NCI-H2171 (cell line): ENCODE measurements around the gene COG2.
"Not testable (repeated sequence)": the region's sequence is repeated elsewhere in the genome, so short reads cannot be mapped to it uniquely, and the experiment has no call there.

Experiments
- DNase-seq: peaks from one replicate; lab custom pipeline; 2025; lab: John Stamatoyannopoulos, UW

COG2 gene

DNA sequence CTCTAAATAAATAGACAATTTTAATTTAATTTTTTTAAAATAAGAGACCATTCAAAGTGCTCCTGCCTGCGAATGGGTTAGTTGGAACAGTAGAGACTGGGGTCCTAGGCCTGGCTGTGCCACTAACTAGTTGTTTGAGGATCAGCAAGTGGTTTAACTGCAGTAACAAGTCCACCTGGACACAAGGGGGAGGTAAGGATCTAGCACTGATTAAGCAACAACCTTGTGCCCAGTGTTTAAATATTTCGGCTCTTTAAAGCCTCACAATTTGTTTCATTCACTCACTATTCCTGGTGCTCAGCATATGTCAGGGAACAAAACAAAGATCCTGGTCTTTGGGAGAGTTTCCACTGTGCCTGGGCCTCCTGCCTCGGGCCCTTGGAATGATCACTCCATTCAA is 73.2 kb downstream of the COG2 start:
- DNase-seq, result no peak

DNA sequence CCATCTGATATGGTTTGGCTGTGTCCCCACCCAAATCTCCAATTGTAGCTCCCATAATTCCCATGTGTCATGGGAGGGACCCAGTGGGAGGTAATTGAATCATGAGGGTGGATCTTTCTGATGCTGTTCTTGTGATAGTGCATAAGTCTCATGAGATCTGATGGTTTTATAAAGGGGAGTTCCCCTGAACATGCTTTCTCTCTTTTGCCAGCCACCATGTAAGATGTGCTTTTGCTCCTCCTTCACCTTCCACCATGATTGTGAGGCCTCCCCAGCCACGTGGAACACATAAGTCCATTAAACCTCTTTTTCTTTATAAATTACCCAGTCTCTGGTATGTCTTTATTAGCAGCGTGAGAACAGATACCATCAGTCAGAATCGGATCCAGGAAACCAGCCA is 74.2 kb downstream of the COG2 start:
- DNase-seq, result not testable (repeated sequence)

DNA sequence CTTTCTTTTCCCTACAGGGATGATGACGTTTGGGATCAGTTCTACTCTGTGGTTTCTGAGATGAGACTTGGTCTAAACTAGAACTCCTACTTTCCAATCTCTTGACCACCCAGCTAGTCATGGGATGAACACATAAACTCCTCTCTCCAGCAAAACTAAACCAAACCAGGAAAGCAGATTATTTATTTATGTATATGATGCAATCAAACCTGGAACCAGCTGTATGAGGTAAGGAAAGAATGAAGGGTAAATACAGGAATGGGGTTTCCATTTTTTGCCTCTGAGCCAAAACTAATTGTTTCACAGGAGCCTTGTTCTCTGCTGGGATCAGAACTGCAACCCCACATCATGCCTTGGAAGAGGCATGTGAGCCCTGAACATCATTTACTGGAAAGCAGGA is 75.0 kb downstream of the COG2 start:
- no peak for DNase-seq

DNA sequence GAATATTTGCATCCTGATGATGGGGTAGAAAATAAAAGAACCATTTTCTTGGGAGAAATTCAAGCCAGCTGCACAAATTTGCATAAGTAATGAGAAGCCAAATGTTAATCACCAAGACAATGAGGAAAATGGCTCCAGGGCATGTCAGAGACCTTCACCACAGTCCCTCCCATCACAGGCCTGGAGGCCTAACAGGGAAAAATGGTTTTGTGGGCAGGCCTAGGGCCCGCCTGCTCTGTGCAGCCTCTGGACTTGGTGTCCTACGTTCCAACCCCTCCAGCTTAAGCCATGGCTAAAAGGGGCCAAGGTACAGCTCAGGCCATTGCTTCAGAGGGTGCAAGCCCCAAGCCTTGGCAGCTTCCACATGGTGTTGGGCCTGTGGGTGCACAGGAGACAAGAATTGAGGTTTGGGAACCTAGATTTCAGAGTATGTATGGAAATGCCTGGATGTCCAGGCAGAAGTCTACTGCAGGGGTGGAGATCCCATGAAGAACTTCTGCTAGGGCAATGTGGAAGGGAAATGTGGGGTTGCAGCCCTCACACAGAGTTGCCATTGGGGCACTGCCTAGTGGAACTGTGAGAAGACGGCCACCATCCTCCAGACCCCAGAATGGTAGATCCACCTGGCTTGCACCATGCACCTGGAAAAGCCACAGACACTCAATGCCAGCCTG is 79.7 kb downstream of the COG2 start:
- not testable (repeated sequence) for DNase-seq

DNA sequence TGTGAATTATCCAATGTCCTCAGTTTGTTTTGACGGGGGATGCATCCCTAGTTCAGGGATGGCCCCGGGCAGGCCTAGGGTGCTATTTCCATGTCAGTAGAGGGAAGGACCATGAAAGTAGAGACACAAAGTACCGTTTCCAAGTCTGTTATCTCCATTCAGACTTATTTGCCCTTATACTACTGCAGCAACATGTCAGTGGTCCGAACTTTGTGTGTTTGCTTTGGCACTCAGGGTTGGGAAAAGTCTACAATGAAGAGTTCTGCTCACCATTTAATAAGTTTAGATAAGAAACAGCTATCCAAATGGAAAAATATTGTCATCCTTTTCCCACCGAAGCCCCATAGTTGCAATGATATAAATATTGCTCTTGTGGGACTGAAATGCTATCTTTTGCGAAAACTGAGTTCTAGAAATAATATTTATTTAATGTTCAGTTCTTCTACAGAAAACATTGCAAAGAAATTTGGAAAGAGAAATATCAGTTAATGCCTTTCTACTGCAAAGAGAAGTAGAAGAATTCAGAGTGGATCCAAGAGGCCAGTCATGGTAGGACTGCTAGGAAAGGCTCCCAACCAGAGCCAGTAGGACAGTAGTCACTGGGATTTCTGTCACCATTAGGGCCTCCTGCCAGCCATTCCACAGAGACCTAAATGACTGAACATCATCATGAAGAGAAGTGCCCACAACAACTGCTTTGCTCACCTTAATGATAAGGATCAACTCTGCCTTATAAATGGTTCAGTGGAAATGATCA is 83.2 kb downstream of the COG2 start:
- no peak for DNase-seq

DNA sequence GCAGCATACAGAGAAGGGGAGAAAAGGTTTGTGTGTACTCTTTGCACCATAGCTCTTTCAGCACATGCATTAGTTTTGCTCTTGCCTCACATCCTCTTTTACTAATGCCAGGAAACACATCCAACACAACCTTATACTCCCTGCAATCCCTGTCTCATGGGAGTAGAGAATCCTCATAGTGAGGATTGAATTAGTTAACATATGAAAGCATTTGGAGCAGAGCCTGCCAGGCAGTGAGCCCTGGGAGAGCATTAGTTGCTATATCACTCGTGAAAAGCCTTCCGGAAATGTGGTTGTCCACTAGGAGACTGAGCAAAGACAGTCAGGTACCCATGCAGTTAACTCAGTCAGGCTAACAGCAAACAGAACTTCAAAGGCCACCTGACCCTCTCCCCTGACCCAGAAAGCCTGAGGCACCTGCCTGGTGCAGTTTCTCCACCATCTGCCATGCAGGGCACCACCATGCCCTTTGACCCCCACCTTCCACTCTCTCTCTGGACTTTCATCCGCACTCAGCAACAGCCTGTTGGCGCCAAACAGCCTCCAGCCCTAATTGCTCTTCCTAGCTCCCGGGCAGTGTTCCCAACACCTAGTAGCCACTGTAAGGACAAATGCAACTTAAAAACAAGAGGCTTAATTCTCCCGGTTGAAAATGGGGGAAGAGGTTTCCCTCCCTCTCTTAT is 86.6 kb downstream of the COG2 start:
- DNase-seq, result no peak

DNA sequence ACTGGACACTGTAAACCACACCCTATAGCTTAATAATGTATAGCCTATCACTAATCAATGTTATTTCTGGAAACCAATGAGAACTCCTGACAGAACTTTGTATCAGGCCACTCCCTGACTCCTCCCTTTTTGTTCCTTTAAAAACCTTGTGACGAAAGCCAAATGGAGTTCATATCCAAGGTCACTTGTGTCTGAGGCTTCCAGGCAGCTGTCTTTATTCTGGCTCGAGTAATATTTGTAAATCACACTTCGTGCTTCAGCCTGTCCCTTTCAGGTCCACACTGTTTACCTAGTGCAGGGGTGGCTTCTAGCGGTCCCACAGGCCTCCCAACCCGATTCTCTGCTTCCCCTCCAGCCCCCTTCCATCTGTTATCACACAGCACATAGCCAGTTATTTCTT is 88.7 kb downstream of the COG2 start:
- DNase-seq, result no peak

DNA sequence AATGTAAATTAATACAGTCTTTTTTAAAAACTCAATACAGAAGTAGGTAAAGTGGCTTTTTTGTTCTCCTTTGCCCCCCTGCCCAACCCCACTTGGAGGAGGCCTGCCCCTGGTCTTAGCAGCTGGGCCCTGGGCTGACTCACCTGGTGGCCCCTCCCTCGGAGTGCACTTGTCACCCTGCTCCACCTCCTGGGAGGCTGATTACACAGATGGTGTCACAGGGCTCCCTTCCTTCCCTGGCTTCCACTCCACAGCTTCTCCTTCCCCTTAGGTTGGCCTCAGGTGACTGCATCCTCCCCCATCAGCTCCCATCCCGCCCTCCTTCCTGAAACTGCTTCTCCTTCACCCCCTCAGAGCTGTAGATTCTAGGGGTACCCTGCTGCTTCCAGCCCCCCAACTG is 93.2 kb downstream of the COG2 start:
- DNase-seq, result peak; percentile 89

DNA sequence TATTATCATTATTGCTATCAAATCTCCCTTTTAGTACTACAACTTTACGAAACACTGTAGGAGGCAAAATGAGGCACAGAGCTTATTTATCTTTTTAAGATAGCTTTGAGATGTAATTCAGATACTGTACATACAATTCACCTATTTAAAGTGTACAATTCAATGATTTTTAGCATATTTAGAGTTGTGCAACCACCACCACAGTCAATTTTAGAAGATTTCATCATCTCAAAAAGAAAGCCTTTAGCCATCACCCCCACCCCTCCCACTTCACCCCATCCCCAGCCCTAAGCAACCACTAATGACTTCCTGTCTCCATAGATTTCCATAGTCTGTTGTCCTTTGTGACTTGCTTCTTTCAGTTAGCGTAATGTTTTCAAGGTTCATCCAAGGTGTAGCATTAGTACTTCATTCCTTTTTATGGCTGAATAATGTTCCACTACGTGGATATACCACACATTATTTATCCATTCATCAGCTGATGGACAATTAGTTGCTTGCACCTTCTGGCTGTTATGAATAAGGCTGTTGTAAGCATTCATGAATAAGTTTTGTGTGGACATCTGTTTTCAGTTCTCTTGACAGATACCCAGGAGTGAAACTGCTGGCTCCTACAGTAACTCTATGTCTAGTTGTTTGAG is 95.5 kb downstream of the COG2 start:
- DNase-seq, result no peak

DNA sequence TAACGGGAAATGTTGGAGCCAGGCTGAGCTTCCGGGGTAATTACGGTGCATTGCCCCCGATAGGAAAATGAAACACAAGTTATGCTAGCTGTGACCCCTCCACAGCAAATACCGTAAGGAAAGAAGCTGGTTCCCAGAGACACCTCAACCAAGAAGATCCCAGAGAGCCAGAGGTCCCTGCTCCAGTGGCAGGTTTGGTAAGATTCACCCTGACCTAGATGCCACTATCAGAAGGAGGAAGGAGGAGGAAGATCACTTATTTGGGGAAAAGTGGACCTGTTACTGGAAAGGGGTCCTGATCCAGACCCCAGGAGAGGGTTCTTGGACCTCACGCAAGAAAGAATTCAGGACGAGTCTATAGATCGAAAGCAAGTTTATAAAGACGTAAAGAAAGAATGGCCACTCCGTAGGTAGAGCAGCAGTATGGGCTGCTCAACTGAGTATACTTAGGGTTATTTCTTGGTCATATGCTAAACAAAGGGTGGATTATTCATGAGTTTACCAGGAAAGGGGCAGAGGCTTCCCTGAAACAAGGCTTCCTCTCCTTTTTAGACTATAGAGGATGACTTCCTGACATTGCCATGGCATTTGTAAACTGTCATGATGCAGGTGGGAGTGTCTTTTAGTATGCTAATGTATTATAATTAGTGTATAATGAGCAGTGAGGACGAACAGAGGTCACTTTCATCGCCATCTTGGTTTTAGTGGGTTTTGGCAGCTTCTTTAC is 97.4 kb downstream of the COG2 start:
- DNase-seq, result no peak
